Epithelial cell of prostate (primary cell): Measurements from ENCODE around the gene TTC39B.

Experiments
- DNase-seq: peaks from one replicate; pipeline ENCODE4 v3.0.0-alpha.2; 2011; ENCODE audit warnings: low read depth, low spot score
- H3K27ac ChIP-seq: fragments of 450-650 bp; 2 replicates; pipeline ENCODE4 v1.5.1; 2017; ENCODE audit warnings: mild to moderate bottlenecking

Gene TTC39B

GRCh38 chr9:15189481-15189880, 117.5 kb downstream of the TTC39B start:
- DNase-seq: no peak
- H3K27ac ChIP-seq: no peak overlapping the region

- DNase-seq: no peak
- H3K27ac ChIP-seq: no peak overlapping the region
Measured at GRCh38 chr9:15187589-15187988, 119.4 kb downstream of the TTC39B start.

- no peak for DNase-seq
Measured at GRCh38 chr9:15182730-15183129, 124.3 kb downstream of the TTC39B start.

GRCh38 chr9:15182101-15182551, 124.9 kb downstream of the TTC39B start:
- no peak for DNase-seq
- no peak overlapping the region for H3K27ac ChIP-seq

More at GRCh38 chr9:15182730-15183129, 124.3 kb downstream of the TTC39B start:
- no peak overlapping the region for H3K27ac ChIP-seq

- DNase-seq: no peak
- H3K27ac ChIP-seq: no peak overlapping the region
Measured at GRCh38 chr9:15180124-15180523, 126.9 kb downstream of the TTC39B start.

GRCh38 chr9:15178631-15179030, 128.4 kb downstream of the TTC39B start:
- DNase-seq: no peak
- no peak overlapping the region for H3K27ac ChIP-seq

GRCh38 chr9:15176836-15177235, 130.2 kb downstream of the TTC39B start:
- DNase-seq: no peak
- H3K27ac ChIP-seq: no peak overlapping the region

- no peak overlapping the region for H3K27ac ChIP-seq
- DNase-seq: no peak
Measured at GRCh38 chr9:15163931-15164330, 143.1 kb downstream of the TTC39B start.

- no peak overlapping the region for H3K27ac ChIP-seq
Measured at GRCh38 chr9:15161753-15162152, 145.3 kb downstream of the TTC39B start.

GRCh38 chr9:15160673-15161072, 146.3 kb downstream of the TTC39B start:
- H3K27ac ChIP-seq: no peak overlapping the region
- DNase-seq: no peak

More at GRCh38 chr9:15161753-15162152, 145.3 kb downstream of the TTC39B start:
- DNase-seq: no peak

GRCh38 chr9:15158064-15158463, 149.0 kb downstream of the TTC39B start:
- no peak overlapping the region for H3K27ac ChIP-seq
- DNase-seq: no peak

- no peak overlapping the region for H3K27ac ChIP-seq
- no peak for DNase-seq
Measured at GRCh38 chr9:15157381-15157780, 149.6 kb downstream of the TTC39B start.

GRCh38 chr9:15156241-15156640, 150.8 kb downstream of the TTC39B start:
- H3K27ac ChIP-seq: no peak overlapping the region
- no peak for DNase-seq

GRCh38 chr9:15155826-15156225, 151.2 kb downstream of the TTC39B start:
- no peak overlapping the region for H3K27ac ChIP-seq
- no peak for DNase-seq

- no peak overlapping the region for H3K27ac ChIP-seq
- no peak for DNase-seq
Measured at GRCh38 chr9:15155323-15155722, 151.7 kb downstream of the TTC39B start.

- H3K27ac ChIP-seq: no peak overlapping the region
- DNase-seq: no peak
Measured at GRCh38 chr9:15154677-15155076, 152.3 kb downstream of the TTC39B start.

GRCh38 chr9:15153961-15154360, 153.1 kb downstream of the TTC39B start:
- no peak overlapping the region for H3K27ac ChIP-seq
- no peak for DNase-seq

- H3K27ac ChIP-seq: no peak overlapping the region
- DNase-seq: no peak
Measured at GRCh38 chr9:15150939-15151338, 156.1 kb downstream of the TTC39B start.

- no peak for DNase-seq
- no peak overlapping the region for H3K27ac ChIP-seq
Measured at GRCh38 chr9:15149450-15149849, 157.6 kb downstream of the TTC39B start.

GRCh38 chr9:15146268-15146700, 160.7 kb downstream of the TTC39B start:
- DNase-seq: no peak
- no peak overlapping the region for H3K27ac ChIP-seq

- DNase-seq: peak; percentile 50
- no peak overlapping the region for H3K27ac ChIP-seq
Measured at GRCh38 chr9:15144622-15145061, 162.4 kb downstream of the TTC39B start.

GRCh38 chr9:15142878-15143534, 164.0 kb downstream of the TTC39B start:
- DNase-seq: no peak

More at GRCh38 chr9:15142878-15143534, 164.0 kb downstream of the TTC39B start:
- H3K27ac ChIP-seq: no peak overlapping the region
